Tibial artery (tissue), 4 donors: ENCODE data around the gene EGFLAM.
"Not testable (repeated sequence)": the region's sequence is repeated elsewhere in the genome, so short reads cannot be mapped to it uniquely, and the experiment has no call there.

ENCODE experiments used
- DNase-seq, 2 donors: peaks; one replicate each; pipeline ENCODE4 v3.0.0-alpha.2; 2019
- H3K27ac ChIP-seq, 2 donors: fragments of 200-600 bp; sonication (generic) in 1 of 2; 1 replicate in 1 of 2; 2 replicates in 1 of 2; pipeline ENCODE4 v1.5.1; 2018 to 2019; ENCODE audit warnings: mild to moderate bottlenecking in 1 of 2
- H3K27me3 ChIP-seq, 2 donors: fragments of 200-600 bp; sonication (generic) in 1 of 2; one replicate each; pipeline versions ENCODE4 v1.5.1 to v1.6.0; 2016 to 2019
- H3K36me3 ChIP-seq, 3 donors: fragments of 200-600 bp; sonication (generic) in 2 of 3; one replicate each; pipeline ENCODE4 v1.5.1; 2016 to 2019; ENCODE audit warnings: mild to moderate bottlenecking in 2 of 3
- H3K4me1 ChIP-seq, 4 donors: fragments of 200-600 bp; sonication (generic) in 2 of 4; 1 replicate in 3 of 4; 2 replicates in 1 of 4; pipeline ENCODE4 v1.5.1; 2016 to 2019
- H3K4me3 ChIP-seq, 2 donors: fragments of 200-600 bp; sonication (generic) in 1 of 2; 1 replicate in 1 of 2; 2 replicates in 1 of 2; pipeline ENCODE4 v1.5.1; 2018 to 2019; ENCODE audit warnings: mild to moderate bottlenecking in 2 of 2
- H3K9me3 ChIP-seq, 3 donors: fragments of 200-600 bp; sonication (generic) in 1 of 3; one replicate each; pipeline ENCODE4 v1.5.1; 2016 to 2019
- intact Hi-C: fragments of 100-400 bp; cut with DNase I; formaldehyde crosslinking; loops from one replicate; pipeline ENCODE4 v1.15.0; 2023; ENCODE audit warnings: low total_unique reads
- TF ChIP-seq, protein P1 (sequence below), 2 experiments: fragments of 200-600 bp in 1 of 2; fragments of 450-650 bp in 1 of 2; IDR thresholded peaks; one replicate each; pipeline ENCODE4 v1.5.1; 2017 to 2019; ENCODE audit warnings: antibody characterized with exemption in 2 of 2, mild to moderate bottlenecking in 1 of 2, moderate library complexity in 1 of 2

Gene EGFLAM

DNA sequence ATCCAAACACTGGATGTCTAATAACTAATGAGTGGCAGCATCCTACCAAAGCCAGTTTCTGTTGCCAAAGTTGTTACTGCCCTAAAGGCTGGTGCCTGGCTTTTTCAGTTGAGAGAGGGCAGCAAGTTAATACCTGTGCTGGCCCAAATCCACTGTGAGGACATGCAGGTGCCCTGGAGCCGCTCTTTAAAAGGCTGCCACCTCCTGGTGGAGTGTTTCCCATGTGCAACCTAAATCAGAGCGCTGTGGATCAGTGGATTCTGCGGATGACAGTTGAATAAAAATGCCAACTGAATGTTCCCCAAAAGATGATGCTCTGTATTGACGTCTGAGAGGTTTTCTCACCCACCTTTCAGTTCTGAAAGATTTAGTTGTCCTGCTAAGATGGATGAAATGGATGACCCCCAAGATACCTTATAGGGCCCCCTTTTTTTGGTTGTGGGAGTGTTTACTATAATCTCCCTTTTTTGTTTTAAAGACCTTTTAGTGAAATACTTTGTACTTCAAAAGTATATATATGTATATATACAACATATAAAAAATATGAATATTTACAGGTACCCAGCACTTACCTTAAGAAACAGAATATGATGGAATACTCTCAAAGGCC lies 146.4 kb downstream of the EGFLAM start:
- TF ChIP-seq, protein P1, sequence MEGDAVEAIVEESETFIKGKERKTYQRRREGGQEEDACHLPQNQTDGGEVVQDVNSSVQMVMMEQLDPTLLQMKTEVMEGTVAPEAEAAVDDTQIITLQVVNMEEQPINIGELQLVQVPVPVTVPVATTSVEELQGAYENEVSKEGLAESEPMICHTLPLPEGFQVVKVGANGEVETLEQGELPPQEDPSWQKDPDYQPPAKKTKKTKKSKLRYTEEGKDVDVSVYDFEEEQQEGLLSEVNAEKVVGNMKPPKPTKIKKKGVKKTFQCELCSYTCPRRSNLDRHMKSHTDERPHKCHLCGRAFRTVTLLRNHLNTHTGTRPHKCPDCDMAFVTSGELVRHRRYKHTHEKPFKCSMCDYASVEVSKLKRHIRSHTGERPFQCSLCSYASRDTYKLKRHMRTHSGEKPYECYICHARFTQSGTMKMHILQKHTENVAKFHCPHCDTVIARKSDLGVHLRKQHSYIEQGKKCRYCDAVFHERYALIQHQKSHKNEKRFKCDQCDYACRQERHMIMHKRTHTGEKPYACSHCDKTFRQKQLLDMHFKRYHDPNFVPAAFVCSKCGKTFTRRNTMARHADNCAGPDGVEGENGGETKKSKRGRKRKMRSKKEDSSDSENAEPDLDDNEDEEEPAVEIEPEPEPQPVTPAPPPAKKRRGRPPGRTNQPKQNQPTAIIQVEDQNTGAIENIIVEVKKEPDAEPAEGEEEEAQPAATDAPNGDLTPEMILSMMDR (IDR thresholded peaks at IDR 0.05): no peak
- H3K9me3 ChIP-seq: no peaks in the 10 kb centered on the region
- H3K4me3 ChIP-seq: no peak overlapping the region
- no peaks in the 10 kb centered on the region for H3K36me3 ChIP-seq
- no peak overlapping the region for H3K27ac ChIP-seq
- intact Hi-C loops: no loop called here
- no peak for DNase-seq
- no peaks in the 10 kb centered on the region for H3K4me1 ChIP-seq
- peaks cover 0 to 2% of the 10 kb centered on the region in 2 donors for H3K27me3 ChIP-seq

DNA sequence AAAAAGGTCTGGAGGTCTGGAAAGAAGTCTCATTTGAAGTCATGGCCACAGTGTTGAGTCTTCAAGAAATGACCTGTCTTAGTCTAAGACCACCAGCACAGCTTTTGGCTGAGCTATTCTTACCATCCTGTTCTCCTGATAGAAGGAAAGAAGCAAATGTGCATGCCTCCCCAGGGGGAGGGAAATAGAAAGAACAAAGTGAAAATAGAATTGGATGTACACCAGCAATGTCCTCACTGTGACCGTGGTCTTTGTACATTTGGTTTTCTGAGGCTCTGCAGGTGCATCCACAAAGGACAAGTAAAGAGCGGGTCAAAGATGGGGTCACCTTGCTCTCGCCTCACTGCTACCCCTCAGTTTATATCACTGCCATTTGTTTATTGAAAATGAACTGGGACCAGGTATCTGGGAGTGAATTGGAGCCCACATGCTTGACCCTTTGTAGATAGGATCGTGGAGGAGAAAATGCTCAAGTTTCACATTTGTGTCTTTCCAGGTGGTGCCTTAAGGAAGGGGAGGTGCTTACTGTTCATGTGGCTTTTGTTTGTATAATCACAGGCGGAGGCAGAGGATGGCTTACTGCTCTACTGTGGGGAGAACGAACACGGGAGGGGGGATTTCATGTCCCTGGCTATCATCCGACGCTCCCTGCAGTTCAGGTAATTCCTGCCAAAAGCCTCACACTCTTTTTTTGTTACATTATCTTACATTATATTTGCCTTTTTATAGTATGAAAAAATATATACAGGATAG lies 150.3 kb downstream of the EGFLAM start:
- H3K9me3 ChIP-seq: no peaks in the 10 kb centered on the region
- peaks cover 0 to 12% (median 1%) of the 10 kb centered on the region in 4 donors for H3K4me1 ChIP-seq
- DNase-seq: no peak
- peaks cover 0 to 2% of the 10 kb centered on the region in 2 donors for H3K27me3 ChIP-seq
- no peak overlapping the region for H3K4me3 ChIP-seq
- no peak overlapping the region for H3K27ac ChIP-seq
- TF ChIP-seq, protein P1 (IDR thresholded peaks at IDR 0.05): no peak
- intact Hi-C loops: no loop called here
- no peaks in the 10 kb centered on the region for H3K36me3 ChIP-seq

DNA sequence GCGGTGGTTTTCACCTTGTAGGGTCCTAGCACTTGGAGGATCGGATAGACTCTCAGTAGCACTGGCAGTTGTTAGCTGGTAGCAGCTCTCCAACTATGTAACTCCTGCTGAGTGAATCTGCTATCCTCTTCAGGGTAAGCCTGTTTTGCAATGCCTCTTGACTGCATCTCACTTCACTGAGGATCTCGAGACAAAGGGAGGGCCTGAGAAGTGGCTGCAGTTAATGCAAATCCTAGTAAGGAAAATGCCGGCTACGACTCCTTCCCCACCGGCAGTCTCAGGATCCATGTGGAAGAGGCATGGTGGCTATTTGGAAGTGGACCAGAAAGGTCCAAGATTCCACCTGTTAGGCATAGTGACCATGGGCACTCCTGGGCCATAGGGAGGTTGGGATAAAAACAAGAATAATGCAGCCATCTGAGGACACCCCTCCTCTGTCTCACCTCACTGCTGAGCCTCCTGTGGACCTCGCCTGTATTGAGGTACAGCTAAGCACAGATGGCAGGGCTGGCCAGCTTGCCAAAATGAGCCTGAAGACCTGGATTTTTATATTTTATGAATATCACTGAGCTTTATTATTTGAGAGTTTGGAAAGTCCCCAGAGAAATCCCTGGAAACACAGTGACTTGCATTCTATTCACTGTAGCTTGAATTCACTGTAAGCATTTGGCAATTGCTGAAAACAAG lies 152.1 kb downstream of the EGFLAM start:
- TF ChIP-seq, protein P1 (IDR thresholded peaks at IDR 0.05): no peak

DNA sequence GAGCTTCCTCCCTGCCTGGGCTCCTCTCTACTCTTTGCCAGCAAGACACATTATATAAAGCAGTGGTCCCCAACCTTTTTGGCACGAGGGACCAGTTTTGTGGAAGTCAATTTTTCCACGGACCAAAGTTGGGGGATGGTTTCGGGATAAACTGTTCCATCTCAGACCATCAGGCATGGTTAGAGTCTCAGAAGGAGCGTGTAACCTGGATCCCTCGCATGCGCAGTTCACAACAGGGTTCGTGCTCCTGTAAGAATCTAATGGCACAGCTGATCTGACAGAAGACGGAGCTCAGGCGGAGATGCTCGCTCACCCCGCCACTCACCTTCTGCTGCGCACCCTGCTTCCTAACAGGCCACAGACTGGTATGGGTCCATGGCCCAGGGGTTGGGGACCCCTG lies 155.3 kb downstream of the EGFLAM start:
- Histone ChIP-seq H3K4me3 (no peak overlapping the region), H3K27ac (no peak overlapping the region), H3K27me3 (peaks cover 0 to 2% of the 10 kb centered on the region in 2 donors), H3K36me3 (no peaks in the 10 kb centered on the region), H3K4me1 (peaks cover 0 to 48% (median 16%) of the 10 kb centered on the region in 4 donors), H3K9me3 (no peaks in the 10 kb centered on the region)
- TF ChIP-seq, protein P1 (IDR thresholded peaks at IDR 0.05): no peak
- no peak for DNase-seq
- intact Hi-C loops: no loop called here

More for the DNA sequence above, 152.1 kb downstream of the EGFLAM start:
- Histone ChIP-seq H3K9me3 (no peaks in the 10 kb centered on the region), H3K4me1 (peaks cover 0 to 23% (median 4%) of the 10 kb centered on the region in 4 donors), H3K27ac (no peak overlapping the region), H3K4me3 (no peak overlapping the region), H3K27me3 (peaks cover 0 to 2% of the 10 kb centered on the region in 2 donors), H3K36me3 (no peaks in the 10 kb centered on the region)
- intact Hi-C loops: no loop called here
- no peak for DNase-seq

DNA sequence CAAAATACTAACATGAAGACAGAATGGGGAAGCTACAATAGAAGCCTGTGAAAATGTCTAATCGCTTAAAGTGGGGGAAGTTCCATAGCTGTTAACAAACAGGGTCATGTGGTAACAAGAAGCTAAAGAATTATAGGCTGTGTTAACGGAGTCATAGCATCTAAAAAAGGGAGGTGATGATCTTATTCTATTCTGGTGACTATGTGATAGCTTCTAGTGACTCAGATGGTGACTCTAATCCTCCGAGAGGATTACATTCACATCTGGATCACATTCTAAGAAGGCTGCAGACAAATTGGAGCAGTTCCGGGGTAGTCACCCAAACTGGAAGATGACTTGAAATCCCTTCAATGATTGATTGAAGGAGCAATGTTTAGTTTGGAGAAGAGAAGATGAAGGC lies 156.0 kb downstream of the EGFLAM start:
- TF ChIP-seq, protein P1 (IDR thresholded peaks at IDR 0.05): no peak
- Histone ChIP-seq H3K4me3 (no peak overlapping the region), H3K27ac (no peak overlapping the region), H3K4me1 (peaks cover 0 to 48% (median 16%) of the 10 kb centered on the region in 4 donors), H3K9me3 (no peaks in the 10 kb centered on the region), H3K27me3 (peaks cover 0 to 1% of the 10 kb centered on the region in 2 donors), H3K36me3 (no peaks in the 10 kb centered on the region)
- intact Hi-C loops: no loop called here
- no peak for DNase-seq

DNA sequence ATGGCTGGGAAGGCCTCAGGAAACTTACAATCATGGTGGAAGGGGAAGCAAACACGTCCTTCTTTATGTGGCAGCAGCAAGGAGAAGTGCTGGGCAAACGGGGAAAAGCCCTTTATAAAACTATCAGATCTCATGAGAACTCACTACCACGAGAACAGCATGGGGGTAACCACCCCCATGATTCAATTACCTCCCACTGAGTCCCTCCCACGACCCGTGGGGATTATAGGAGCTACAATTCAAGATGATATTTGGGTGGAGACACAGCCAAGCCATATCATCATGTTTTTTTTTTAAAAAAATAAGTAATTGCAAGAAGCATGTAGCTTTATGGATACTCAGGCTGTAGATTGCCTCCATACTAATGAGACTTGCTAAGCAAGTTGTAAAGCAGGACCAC lies 157.4 kb downstream of the EGFLAM start:
- not testable (repeated sequence) for H3K9me3 ChIP-seq

More for the DNA sequence above, 157.4 kb downstream of the EGFLAM start:
- H3K27me3 ChIP-seq, DNase-seq, H3K4me3 ChIP-seq, H3K36me3 ChIP-seq, intact Hi-C loops: not testable (repeated sequence)
- Histone ChIP-seq H3K4me1 (peaks cover 0 to 48% (median 16%) of the 10 kb centered on the region in 4 donors), H3K27ac (peak overlapping the region; percentile 52 to 60)
